Measurements from ENCODE around the gene TGFBR2.

Gene TGFBR2

DNA sequence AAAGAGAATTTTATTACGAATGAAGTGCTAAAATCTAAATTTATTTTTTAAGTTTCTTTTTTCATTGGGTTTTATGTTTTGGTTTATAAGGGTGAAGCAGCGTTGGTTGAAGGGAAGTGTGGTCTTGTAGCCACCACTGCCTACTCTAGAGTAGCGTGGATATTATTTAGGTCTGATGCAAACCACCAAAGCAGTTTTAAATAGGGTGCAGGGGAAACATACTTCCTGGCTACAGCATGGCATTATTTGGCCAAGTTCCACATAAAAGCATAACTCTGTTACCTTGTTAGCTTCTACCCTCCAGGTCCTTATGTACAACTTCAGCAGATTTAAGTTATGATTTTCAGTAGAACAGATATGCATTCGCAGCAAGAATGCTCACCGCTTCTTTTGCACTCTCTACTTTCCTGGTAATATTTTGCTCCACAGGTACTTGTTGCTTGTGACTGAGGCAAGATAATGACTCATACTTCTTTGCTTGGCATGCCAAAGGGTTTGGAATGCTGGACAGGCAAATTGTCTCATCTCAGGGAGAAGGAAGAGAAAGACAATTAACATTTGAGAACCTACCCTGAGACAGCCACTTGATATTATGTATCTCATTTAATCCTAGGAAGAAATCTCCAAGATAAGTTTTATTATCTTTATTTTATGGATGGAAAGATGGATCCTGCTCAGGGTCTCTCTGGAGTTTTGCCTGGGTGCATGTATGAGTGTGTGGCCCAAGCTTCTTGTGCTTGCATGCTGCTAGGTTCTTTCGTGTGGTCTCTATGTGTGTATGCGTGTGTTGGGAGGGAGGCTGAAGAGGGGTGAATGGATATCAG is 5.4 kb downstream of the TGFBR2 start:
- DNase-seq (ENCODE audit: low read depth, low spot score): no peak
- in situ Hi-C loops (cut with HindIII; ENCODE audit: low sequenced_read_pairs): no loop called here
- H3K4me3 ChIP-seq (ENCODE audit: low read depth, low read length): no peak overlapping the region
- TF ChIP-seq, protein P1, sequence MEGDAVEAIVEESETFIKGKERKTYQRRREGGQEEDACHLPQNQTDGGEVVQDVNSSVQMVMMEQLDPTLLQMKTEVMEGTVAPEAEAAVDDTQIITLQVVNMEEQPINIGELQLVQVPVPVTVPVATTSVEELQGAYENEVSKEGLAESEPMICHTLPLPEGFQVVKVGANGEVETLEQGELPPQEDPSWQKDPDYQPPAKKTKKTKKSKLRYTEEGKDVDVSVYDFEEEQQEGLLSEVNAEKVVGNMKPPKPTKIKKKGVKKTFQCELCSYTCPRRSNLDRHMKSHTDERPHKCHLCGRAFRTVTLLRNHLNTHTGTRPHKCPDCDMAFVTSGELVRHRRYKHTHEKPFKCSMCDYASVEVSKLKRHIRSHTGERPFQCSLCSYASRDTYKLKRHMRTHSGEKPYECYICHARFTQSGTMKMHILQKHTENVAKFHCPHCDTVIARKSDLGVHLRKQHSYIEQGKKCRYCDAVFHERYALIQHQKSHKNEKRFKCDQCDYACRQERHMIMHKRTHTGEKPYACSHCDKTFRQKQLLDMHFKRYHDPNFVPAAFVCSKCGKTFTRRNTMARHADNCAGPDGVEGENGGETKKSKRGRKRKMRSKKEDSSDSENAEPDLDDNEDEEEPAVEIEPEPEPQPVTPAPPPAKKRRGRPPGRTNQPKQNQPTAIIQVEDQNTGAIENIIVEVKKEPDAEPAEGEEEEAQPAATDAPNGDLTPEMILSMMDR (IDR thresholded peaks at IDR 0.05; ENCODE audit: low read depth, low read length): no peak

DNA sequence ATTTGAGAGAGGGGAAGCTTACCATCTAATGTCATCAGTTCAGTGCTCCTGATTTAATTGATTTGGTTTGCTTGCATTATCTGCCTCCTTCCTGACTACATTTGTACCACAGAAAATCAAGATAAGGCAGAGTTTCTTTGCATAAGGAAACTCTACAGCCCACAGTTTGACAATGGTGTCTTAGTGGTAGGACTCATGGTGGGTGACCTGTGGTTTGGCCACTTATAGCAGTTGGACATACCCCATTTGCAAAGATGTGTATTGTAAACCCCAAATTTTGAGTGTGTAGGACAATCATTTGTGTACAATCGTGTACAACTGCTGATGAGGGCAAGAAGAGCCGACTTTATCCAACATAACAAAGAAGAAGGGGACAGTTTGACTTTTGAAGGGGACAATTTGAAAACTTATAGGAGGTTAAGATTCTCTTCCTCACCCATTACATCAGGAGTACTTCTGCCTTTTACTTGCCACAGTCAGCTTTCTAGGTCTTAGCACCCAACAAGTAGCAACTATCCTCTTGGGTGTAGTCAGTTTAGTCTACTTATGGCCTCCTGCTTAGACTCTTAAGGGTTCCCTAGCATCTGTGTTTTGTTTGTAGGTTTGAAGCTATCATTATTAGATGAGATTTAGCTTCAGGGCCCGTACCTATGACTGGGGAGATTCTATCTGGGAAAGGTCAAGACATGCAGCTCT is 6.2 kb downstream of the TGFBR2 start:
- in situ Hi-C loops (cut with HindIII; ENCODE audit: low sequenced_read_pairs): no loop called here
- TF ChIP-seq, protein P1 (IDR thresholded peaks at IDR 0.05; ENCODE audit: low read depth, low read length): no peak
- no peak overlapping the region for H3K4me3 ChIP-seq (ENCODE audit: low read depth, low read length)
- DNase-seq (ENCODE audit: low read depth, low spot score): no peak

DNA sequence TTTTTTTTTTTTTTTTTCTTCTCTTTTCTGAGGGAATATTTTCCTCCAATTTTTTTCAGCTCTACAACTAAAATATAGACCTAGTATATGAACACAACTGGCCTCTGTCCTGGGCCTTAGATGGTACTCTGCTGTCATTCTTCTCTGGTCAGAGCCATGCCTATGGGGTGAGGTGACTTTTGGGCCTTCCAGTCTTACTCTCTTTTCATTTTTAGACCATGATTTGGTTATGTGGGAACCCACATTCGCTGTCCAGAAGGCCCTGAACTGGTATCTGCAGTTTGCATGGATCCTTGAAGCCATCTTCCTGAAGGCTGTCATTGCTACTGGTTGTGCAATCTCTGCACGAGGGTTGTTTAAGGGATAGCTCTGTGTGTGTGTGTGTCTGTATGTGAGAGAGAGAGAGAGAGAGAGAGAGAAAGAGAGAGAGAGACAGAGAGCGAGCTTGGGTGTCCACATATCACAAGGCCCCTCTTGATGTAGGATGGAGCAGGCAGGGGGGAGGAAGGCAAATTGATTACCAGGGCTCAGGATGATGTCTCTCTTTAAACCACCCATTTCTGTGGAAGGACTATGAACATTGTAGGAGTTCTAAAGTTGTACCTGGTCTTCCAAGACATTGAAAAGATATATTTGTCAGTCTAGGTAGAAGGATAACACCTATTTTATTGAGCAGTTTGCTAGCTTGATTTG is 6.9 kb downstream of the TGFBR2 start:
- TF ChIP-seq, protein P1 (IDR thresholded peaks at IDR 0.05; ENCODE audit: low read depth, low read length): no peak
- in situ Hi-C loops (cut with HindIII; ENCODE audit: low sequenced_read_pairs): no loop called here
- H3K4me3 ChIP-seq (ENCODE audit: low read depth, low read length): no peak overlapping the region
- no peak for DNase-seq (ENCODE audit: low read depth, low spot score)

DNA sequence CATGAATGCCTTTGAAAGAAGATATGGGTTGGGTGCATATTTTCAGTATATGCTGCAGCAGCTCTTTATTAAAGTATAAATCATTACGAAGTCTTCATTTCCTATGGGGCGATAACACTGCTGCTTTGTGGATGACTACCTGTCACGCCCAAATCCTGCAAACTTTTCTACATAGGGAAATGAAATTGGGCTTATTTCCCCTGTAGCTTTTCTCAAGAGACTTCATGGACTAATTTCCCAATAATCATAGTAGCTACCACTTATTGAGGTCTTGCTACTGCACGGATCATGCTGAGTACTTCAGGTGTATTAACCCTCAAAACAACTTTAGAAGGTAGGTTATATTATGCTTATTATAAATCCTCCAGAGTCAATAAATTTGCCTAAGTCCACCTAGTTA is 8.0 kb downstream of the TGFBR2 start:
- no peak overlapping the region for H3K4me3 ChIP-seq (ENCODE audit: low read depth, low read length)
- TF ChIP-seq, protein P1 (IDR thresholded peaks at IDR 0.05; ENCODE audit: low read depth, low read length): no peak
- in situ Hi-C loops (cut with HindIII; ENCODE audit: low sequenced_read_pairs): no loop called here
- no peak for DNase-seq (ENCODE audit: low read depth, low spot score)

DNA sequence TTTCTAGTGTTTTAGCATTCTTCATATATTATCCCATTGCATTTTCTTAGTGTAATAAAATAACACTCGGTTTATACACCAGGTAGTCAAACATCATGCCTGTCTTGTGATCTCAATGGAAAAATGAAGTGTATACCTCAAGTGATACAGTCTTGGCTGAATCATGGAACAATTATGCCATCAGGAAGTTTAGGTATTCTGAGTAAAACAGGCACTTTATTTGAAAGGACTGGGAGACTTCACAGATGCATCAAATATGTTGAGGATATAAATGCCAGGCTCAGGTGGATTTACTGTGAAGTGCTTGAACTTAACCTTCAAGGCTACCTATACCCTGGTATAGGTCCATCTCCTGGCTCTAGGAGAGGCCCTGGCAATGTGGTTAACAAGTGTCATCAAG is 8.5 kb downstream of the TGFBR2 start:
- in situ Hi-C loops (cut with HindIII; ENCODE audit: low sequenced_read_pairs): no loop called here
- H3K4me3 ChIP-seq (ENCODE audit: low read depth, low read length): no peak overlapping the region
- TF ChIP-seq, protein P1 (IDR thresholded peaks at IDR 0.05; ENCODE audit: low read depth, low read length): no peak
- DNase-seq (ENCODE audit: low read depth, low spot score): no peak

DNA sequence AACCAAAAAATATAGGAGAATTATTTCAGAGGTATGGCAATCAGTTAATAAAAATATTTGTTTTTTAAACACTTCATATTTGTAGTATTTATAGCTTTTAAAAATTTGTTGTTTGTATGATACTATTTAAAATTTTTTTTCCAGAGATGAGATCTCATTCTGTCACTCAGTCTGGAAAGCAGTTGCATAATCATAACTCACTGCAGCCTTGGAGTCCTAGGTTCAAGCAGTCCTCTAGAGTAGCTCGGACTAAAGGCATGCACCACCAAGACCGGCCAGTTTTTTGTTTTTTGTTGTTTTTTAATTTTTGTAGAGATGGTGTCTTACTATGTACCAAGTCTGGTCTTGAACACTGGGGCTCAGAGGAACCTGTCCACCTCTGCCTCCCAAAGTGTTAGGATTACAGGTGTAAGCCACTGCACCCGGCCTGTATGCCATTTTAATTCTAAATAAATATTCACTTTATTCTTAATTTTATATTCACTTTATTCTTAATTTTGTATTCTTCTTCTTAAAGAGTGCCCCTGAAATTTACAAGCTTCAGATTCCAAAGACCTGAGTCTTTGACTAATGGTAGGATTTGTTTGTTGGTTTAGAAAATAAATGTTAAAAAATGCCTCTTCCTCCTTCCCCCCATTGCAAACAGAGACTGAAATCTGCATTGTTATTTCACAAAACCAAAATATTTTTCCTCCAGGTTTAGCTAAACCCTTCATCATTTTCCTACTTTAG is 9.4 kb downstream of the TGFBR2 start:
- TF ChIP-seq, protein P1 (IDR thresholded peaks at IDR 0.05; ENCODE audit: low read depth, low read length): no peak
- H3K4me3 ChIP-seq (ENCODE audit: low read depth, low read length): no peak overlapping the region
- in situ Hi-C loops (cut with HindIII; ENCODE audit: low sequenced_read_pairs): no loop called here
- DNase-seq (ENCODE audit: low read depth, low spot score): no peak

Measured in astrocyte of the spinal cord (primary cell).